K562 (cell line): Measurements from ENCODE around the gene MLST8. TPM values are rescaled to one million over a fixed set of nuclear protein-coding genes. Genes with fewer than 3 reads are reported as not detected.

ENCODE experiments used
- ARID3A ChIP-seq: IDR thresholded peaks from 2 replicates; pipeline ENCODE4 v1.6.1; 2012; ENCODE audit warnings: low read depth, low read length, improper control_type of control experiment, borderline replicate concordance
- CAMTA2 ChIP-seq: fragments of 250-450 bp; sonication (Bioruptor Pico); conservative IDR thresholded peaks from 2 replicates; pipeline ENCODE4 v1.5.1; 2022
- CBX1 ChIP-seq: sonication (generic); IDR thresholded peaks from 2 replicates; pipeline ENCODE4 v1.6.1; 2016; ENCODE audit warnings: antibody characterized with exemption, low read depth, mild to moderate bottlenecking
- CHD4 ChIP-seq: fragments of 200-600 bp; sonication (generic); IDR thresholded peaks from 3 replicates; pipeline ENCODE4 v1.6.1; 2012; ENCODE audit warnings: low read depth, mild to moderate bottlenecking, mixed read lengths, low read length, inconsistent platforms; ENCODE audit not compliant: insufficient read depth, insufficient replicate concordance, poor library complexity, severe bottlenecking
- HOXB6 ChIP-seq: fragments of 250-450 bp; sonication (Bioruptor Pico); IDR thresholded peaks from 2 replicates; pipeline ENCODE4 v1.5.1; 2022; ENCODE audit warnings: mild to moderate bottlenecking, borderline replicate concordance
- NEUROD1 ChIP-seq: fragments of 150-350 bp; IDR thresholded peaks from 2 replicates; pipeline ENCODE4 v1.6.1; 2014; ENCODE audit warnings: borderline replicate concordance, low read length, low read depth; ENCODE audit not compliant: partially characterized antibody
- POLR2G ChIP-seq: fragments of 200-400 bp; formaldehyde crosslinking; IDR thresholded peaks from 2 replicates; pipeline ENCODE4 v1.6.1; 2017; ENCODE audit warnings: low read depth, mild to moderate bottlenecking, antibody characterized with exemption, low read length, moderate library complexity
- RBFOX2 ChIP-seq: fragments of 200-400 bp; formaldehyde crosslinking; IDR thresholded peaks from 2 replicates; pipeline ENCODE4 v1.6.1; 2017; ENCODE audit warnings: low read depth, mild to moderate bottlenecking, low read length, moderate library complexity
- RBM17 ChIP-seq: fragments of 200-400 bp; formaldehyde crosslinking; IDR thresholded peaks from 2 replicates; pipeline ENCODE4 v1.6.1; 2017; ENCODE audit warnings: low read depth, mild to moderate bottlenecking, low read length, borderline replicate concordance
- RBM22 ChIP-seq: fragments of 200-400 bp; formaldehyde crosslinking; IDR thresholded peaks from 2 replicates; pipeline ENCODE4 v1.6.1; 2018; ENCODE audit warnings: low read length, low read depth; ENCODE audit not compliant: poor library complexity, severe bottlenecking
- SUPT5H ChIP-seq: fragments of 450-650 bp; IDR thresholded peaks from 2 replicates; pipeline ENCODE4 v1.6.1; 2016
- TCF3 ChIP-seq: sonication (generic); formaldehyde crosslinking; IDR thresholded peaks from 2 replicates; pipeline ENCODE4 v1.4.0; 2020; ENCODE audit warnings: mild to moderate bottlenecking, missing genetic modification reagents
- TEAD1 ChIP-seq, 2 experiments: fragments of 450-650 bp in 1 of 2; sonication (generic) in 1 of 2; formaldehyde crosslinking; IDR thresholded peaks; 2 replicates each; pipeline versions ENCODE4 v1.4.0 to v1.8.0; 2020 to 2022; ENCODE audit warnings: mild to moderate bottlenecking in 2 of 2, missing genetic modification reagents in 1 of 2
- TGIF2 ChIP-seq: sonication (generic); formaldehyde crosslinking; IDR thresholded peaks from 2 replicates; pipeline ENCODE4 v1.8.1; 2022; ENCODE audit warnings: mild to moderate bottlenecking, missing genetic modification reagents, moderate library complexity
- YBX1 ChIP-seq: fragments of 450-650 bp; IDR thresholded peaks from 2 replicates; pipeline ENCODE4 v1.7.1; 2016; ENCODE audit warnings: mild to moderate bottlenecking
- ZMIZ1 ChIP-seq, 2 experiments: fragments of 150-350 bp in 1 of 2; IDR thresholded peaks; 2 replicates each; pipeline ENCODE4 v1.6.1; 2012 to 2016; ENCODE audit warnings: low read depth in 2 of 2, low read length in 2 of 2, mild to moderate bottlenecking in 1 of 2, moderate library complexity in 1 of 2
- ZNF165 ChIP-seq: fragments of 250-450 bp; sonication (Bioruptor Pico); IDR thresholded peaks from 2 replicates; pipeline ENCODE4 v1.4.0; 2020; ENCODE audit warnings: borderline replicate concordance
- ZNF217 ChIP-seq: sonication (generic); formaldehyde crosslinking; IDR thresholded peaks from 2 replicates; pipeline ENCODE4 v1.8.0; 2022; ENCODE audit warnings: mild to moderate bottlenecking, missing genetic modification reagents
- ZNF224 ChIP-seq: sonication (generic); formaldehyde crosslinking; IDR thresholded peaks from 2 replicates; pipeline ENCODE4 v1.8.0; 2022; ENCODE audit warnings: mild to moderate bottlenecking, missing genetic modification reagents
- ZNF324 ChIP-seq: fragments of 250-450 bp; sonication (Bioruptor Pico); IDR thresholded peaks from 2 replicates; pipeline ENCODE4 v1.4.0; 2020; ENCODE audit warnings: mild to moderate bottlenecking
- ZNF764 ChIP-seq: fragments of 250-450 bp; sonication (Bioruptor Pico); IDR thresholded peaks from 2 replicates; pipeline ENCODE4 v1.4.0; 2020; ENCODE audit warnings: low read depth, mild to moderate bottlenecking, moderate library complexity
- polyA plus RNA-seq, 8 experiments: library from polyadenylated mRNA; depleted of rRNA in 4 of 8; stranded (reverse) in 5 of 8; unstranded in 3 of 8; fragments of >200 nt; fragmentation: Nextera tagmentation in 2 of 8; fragmentation: Illumina TruSeq in 1 of 8; extraction: Ambion mirVana in 2 of 8; extraction: Trizol in 1 of 8; gene quantifications; 2 replicates each; pipeline versions ENCODE4 v1.2.1 to v1.2.3, GENCODE V29; 2011 to 2014; ENCODE audit warnings: inconsistent platforms in 1 of 8, missing spikeins in 1 of 8
- total RNA-seq, 7 experiments: library from RNA; depleted of rRNA in 6 of 7; stranded (reverse); fragments of >200 nt in 6 of 7; fragmentation: Illumina TruSeq in 2 of 7; extraction: Trizol in 2 of 7; gene quantifications; 2 replicates each; pipeline versions ENCODE4 v1.2.1 to v1.2.3, GENCODE V29; 2011 to 2021; ENCODE audit warnings: low replicate concordance in 1 of 7

The MLST8 gene
- total and polyA plus RNA-seq, 9 of the 15 experiments (the other 6 are each of a cell fraction or from before 2014, with no cell fraction given): 1.5 to 116 (median 43.3) TPM

GRCh38 chr16:2236337-2237101, 31.3 kb downstream of the MLST8 start, which contains the start of gene DNASE1L2 (continued):
- no peak for TF ChIP-seq ARID3A
- TF ChIP-seq ZNF217: no peak
- no peak for TF ChIP-seq CHD4
- no peak for TF ChIP-seq ZNF165 (CRISPR knock-in tag)
- TF ChIP-seq RBM17: no peak
- no peak for TF ChIP-seq CAMTA2 (CRISPR knock-in tag)
- no peak for TF ChIP-seq NEUROD1
- peak; percentile 28; the same call in 1 of the 2 replicates for TF ChIP-seq SUPT5H
- no peak for TF ChIP-seq ZNF224
- TF ChIP-seq TCF3 (CRISPR knock-in tag): no peak
- TF ChIP-seq RBM22: peak; percentile 86
- peak; percentile 84 for TF ChIP-seq POLR2G
- peak; percentile 66; the same call in 1 of the 2 replicates for TF ChIP-seq CBX1
- TF ChIP-seq YBX1: no peak
- TF ChIP-seq ZNF764 (CRISPR knock-in tag): no peak
- peak; percentile 42; the same call in 1 of the 2 replicates for TF ChIP-seq RBFOX2
- no peak for TF ChIP-seq TEAD1 (CRISPR knock-in tag; IDR thresholded peaks at IDR 0.05)
- TF ChIP-seq TGIF2 (CRISPR knock-in tag): 0 out of 2 replicates have a peak, but pooled peaks have one; percentile 26
- no peak for TF ChIP-seq ZNF324 (CRISPR knock-in tag)
- no peak for TF ChIP-seq ZMIZ1 (IDR thresholded peaks at IDR 0.05; ENCODE audit: low read depth in 2 of 2, low read length in 2 of 2)
- TF ChIP-seq HOXB6: no peak
